Liver (tissue), 9 donors: ENCODE results near the gene PGAP3. TPM values are rescaled to one million over a fixed set of nuclear protein-coding genes. Genes with fewer than 3 reads are reported as not detected.

Experiments used
- DNase-seq: peaks from one replicate; pipeline ENCODE4 v3.0.0-alpha.2; 2017; ENCODE audit warnings: low spot score
- H3K27ac ChIP-seq, 2 donors: one replicate each; pipeline ENCODE4 v1.7.0; 2013; ENCODE audit warnings: inconsistent platforms in 2 of 2, low read length in 2 of 2, control low read depth in 1 of 2, low read depth in 1 of 2, mild to moderate bottlenecking in 1 of 2
- H3K27me3 ChIP-seq, 4 donors: one replicate each; pipeline versions ENCODE4 v1.6.1 to v1.7.0; 2013; ENCODE audit warnings: low read length in 3 of 4, inconsistent platforms in 1 of 4, mild to moderate bottlenecking in 1 of 4, moderate library complexity in 1 of 4; ENCODE audit not compliant: control insufficient read depth in 4 of 4, insufficient read depth in 4 of 4
- H3K36me3 ChIP-seq, 4 donors: one replicate each; pipeline versions ENCODE4 v1.6.1 to v1.7.0; 2013; ENCODE audit warnings: low read length in 3 of 4, mild to moderate bottlenecking in 3 of 4, low read depth in 1 of 4, moderate library complexity in 1 of 4; ENCODE audit not compliant: control insufficient read depth in 4 of 4, insufficient read depth in 3 of 4
- H3K4me1 ChIP-seq, 4 donors: one replicate each; pipeline versions ENCODE4 v1.6.1 to v1.7.0; 2013; ENCODE audit warnings: low read length in 3 of 4, mild to moderate bottlenecking in 3 of 4, moderate library complexity in 1 of 4; ENCODE audit not compliant: control insufficient read depth in 4 of 4, insufficient read depth in 4 of 4
- H3K4me3 ChIP-seq, 3 donors: one replicate each; pipeline versions ENCODE4 v1.6.1 to v1.7.0; 2013; ENCODE audit warnings: low read length in 3 of 3, control low read depth in 1 of 3, low read depth in 1 of 3, mild to moderate bottlenecking in 1 of 3
- H3K9ac ChIP-seq, 2 donors: one replicate each; pipeline ENCODE4 v1.7.0; 2013; ENCODE audit warnings: low read length in 2 of 2, mild to moderate bottlenecking in 2 of 2, moderate library complexity in 2 of 2, control low read depth in 1 of 2, low read depth in 1 of 2
- H3K9me3 ChIP-seq, 4 donors: one replicate each; pipeline versions ENCODE4 v1.6.1 to v1.7.0; 2013; ENCODE audit warnings: low read length in 3 of 4; ENCODE audit not compliant: control insufficient read depth in 4 of 4
- NR2F2 ChIP-seq: IDR thresholded peaks from 2 replicates; pipeline ENCODE4 v1.6.1; 2016; ENCODE audit warnings: antibody characterized with exemption
- RAD21 ChIP-seq, 2 donors: IDR thresholded peaks; 2 replicates each; pipeline ENCODE4 v1.6.1; 2016; ENCODE audit warnings: antibody characterized with exemption in 2 of 2, mild to moderate bottlenecking in 2 of 2
- SP1 ChIP-seq: IDR thresholded peaks from 2 replicates; pipeline ENCODE4 v1.6.1; 2018; ENCODE audit warnings: antibody characterized with exemption, mild to moderate bottlenecking
- WGBS: extraction: QIAGEN DNeasy Blood & Tissue Kit; methylation state at CpG from one replicate; pipeline ENCODE4 v1.1.7; 2013; 5-methylcytosine and 5-hydroxymethylcytosine counted together
- polyA plus RNA-seq, 2 donors: library from polyadenylated mRNA; stranded (reverse) in 1 of 2; unstranded in 1 of 2; fragments of 200-250 nt in 1 of 2; fragments of >200 nt in 1 of 2; fragmentation: Nextera tagmentation in 1 of 2; extraction: Ambion mirVana in 1 of 2; gene quantifications; one replicate each; pipeline versions ENCODE4 v1.2.1 to v1.2.3, GENCODE V29; 2013 to 2015
- total RNA-seq, 2 donors: library from RNA; depleted of rRNA; stranded (reverse); fragments of >200 nt; gene quantifications; one replicate each; pipeline ENCODE4 v1.2.3, GENCODE V29; 2014
- TF ChIP-seq, protein P1 (sequence below): IDR thresholded peaks from 2 replicates; pipeline ENCODE4 v1.6.1; 2016; ENCODE audit warnings: antibody characterized with exemption, mild to moderate bottlenecking
- TF ChIP-seq, protein P2 (sequence below): IDR thresholded peaks from 2 replicates; pipeline ENCODE4 v1.6.1; 2016; ENCODE audit warnings: antibody characterized with exemption
- TF ChIP-seq, protein P3 (sequence below): fragments of 150-350 bp; IDR thresholded peaks from 2 replicates; pipeline ENCODE4 v1.5.1; 2017; ENCODE audit warnings: improper control_type of control experiment, low read depth, low read length; ENCODE audit not compliant: missing input control
- TF ChIP-seq, protein P4 (sequence below): IDR thresholded peaks from 2 replicates; pipeline ENCODE4 v1.6.1; 2016; ENCODE audit warnings: antibody characterized with exemption
- donor health status: healthy.
- donor health status: healthy.
- donor health status: healthy.
- donor health status: healthy.
- donor health status: healthy.

Gene PGAP3
- total and polyA plus RNA-seq, 4 donors, result 7.9 to 19.5 (median 14.0) TPM

DNA sequence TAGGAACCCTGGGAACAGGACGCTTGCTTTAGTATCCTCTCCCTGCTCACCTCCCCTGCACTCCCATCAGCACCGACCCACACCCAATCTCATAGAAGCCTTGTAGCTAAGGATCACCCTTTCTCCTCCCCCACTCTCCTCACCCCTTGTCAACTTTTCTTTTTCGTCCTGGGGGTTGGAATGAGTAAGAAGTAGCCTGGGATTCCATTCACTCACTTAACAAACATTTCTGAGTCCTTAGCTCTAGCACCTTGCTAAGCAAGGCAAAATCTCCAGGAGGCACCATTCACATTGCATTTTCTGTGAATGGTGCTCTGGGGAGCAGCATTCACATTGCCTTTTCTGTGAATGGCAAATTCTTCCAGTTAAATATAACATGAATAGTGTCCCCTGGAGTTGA lies 1.1 kb upstream of the PGAP3 start:
- Histone ChIP-seq H3K27me3 (no peaks in the 10 kb centered on the region), H3K27ac (no peak overlapping the region), H3K4me1 (peaks cover 3 to 27% (median 22%) of the 10 kb centered on the region in 4 donors), H3K4me3 (peak overlapping the region in 1 of 3 donors; percentile 99), H3K9ac (no peak overlapping the region), H3K36me3 (peaks cover 0 to 7% (median 2%) of the 10 kb centered on the region in 4 donors), H3K9me3 (no peaks in the 10 kb centered on the region)
- 51% methylated on average over 3 of the region's 3 CpGs for WGBS
- peak in 1 of 2 donors; percentile 7 for TF ChIP-seq RAD21 (IDR thresholded peaks at IDR 0.05)
- TF ChIP-seq SP1, result no peak
- TF ChIP-seq, protein P1, sequence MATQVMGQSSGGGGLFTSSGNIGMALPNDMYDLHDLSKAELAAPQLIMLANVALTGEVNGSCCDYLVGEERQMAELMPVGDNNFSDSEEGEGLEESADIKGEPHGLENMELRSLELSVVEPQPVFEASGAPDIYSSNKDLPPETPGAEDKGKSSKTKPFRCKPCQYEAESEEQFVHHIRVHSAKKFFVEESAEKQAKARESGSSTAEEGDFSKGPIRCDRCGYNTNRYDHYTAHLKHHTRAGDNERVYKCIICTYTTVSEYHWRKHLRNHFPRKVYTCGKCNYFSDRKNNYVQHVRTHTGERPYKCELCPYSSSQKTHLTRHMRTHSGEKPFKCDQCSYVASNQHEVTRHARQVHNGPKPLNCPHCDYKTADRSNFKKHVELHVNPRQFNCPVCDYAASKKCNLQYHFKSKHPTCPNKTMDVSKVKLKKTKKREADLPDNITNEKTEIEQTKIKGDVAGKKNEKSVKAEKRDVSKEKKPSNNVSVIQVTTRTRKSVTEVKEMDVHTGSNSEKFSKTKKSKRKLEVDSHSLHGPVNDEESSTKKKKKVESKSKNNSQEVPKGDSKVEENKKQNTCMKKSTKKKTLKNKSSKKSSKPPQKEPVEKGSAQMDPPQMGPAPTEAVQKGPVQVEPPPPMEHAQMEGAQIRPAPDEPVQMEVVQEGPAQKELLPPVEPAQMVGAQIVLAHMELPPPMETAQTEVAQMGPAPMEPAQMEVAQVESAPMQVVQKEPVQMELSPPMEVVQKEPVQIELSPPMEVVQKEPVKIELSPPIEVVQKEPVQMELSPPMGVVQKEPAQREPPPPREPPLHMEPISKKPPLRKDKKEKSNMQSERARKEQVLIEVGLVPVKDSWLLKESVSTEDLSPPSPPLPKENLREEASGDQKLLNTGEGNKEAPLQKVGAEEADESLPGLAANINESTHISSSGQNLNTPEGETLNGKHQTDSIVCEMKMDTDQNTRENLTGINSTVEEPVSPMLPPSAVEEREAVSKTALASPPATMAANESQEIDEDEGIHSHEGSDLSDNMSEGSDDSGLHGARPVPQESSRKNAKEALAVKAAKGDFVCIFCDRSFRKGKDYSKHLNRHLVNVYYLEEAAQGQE, result no peak
- no peak for DNase-seq

DNA sequence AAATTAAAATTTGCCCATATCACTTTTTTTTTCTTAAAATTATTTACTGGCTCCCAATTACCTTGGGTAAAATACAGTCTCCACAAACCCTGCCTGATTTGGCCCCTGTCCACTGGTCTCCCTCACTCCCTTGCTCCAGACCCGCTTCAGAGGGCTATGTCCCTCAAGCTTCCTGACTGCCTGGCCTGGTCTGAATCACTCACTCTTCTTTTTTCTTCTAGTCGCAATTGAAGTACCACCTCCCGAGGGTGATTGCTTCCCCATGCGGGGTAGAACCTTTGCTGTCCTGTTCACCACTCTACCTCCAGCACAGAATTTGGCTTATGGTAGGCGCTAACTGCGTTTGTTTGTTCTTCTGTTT lies 598 bp upstream of the PGAP3 start:
- WGBS, result 13% methylated on average over 6 of the region's 6 CpGs
- Histone ChIP-seq H3K27ac (peak overlapping the region; percentile 98), H3K9ac (peak overlapping the region; percentile 64 to 93), H3K9me3 (no peaks in the 10 kb centered on the region), H3K36me3 (peaks cover 0 to 10% (median 3%) of the 10 kb centered on the region in 4 donors), H3K27me3 (no peaks in the 10 kb centered on the region), H3K4me3 (peak overlapping the region; percentile 77 to 99 (median 81)), H3K4me1 (peaks cover 3 to 27% (median 22%) of the 10 kb centered on the region in 4 donors)
- no peak for DNase-seq
- TF ChIP-seq, protein P2, sequence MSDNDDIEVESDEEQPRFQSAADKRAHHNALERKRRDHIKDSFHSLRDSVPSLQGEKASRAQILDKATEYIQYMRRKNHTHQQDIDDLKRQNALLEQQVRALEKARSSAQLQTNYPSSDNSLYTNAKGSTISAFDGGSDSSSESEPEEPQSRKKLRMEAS, result no peak
- TF ChIP-seq, protein P1, result no peak
- no peak for TF ChIP-seq NR2F2
- TF ChIP-seq, protein P3, sequence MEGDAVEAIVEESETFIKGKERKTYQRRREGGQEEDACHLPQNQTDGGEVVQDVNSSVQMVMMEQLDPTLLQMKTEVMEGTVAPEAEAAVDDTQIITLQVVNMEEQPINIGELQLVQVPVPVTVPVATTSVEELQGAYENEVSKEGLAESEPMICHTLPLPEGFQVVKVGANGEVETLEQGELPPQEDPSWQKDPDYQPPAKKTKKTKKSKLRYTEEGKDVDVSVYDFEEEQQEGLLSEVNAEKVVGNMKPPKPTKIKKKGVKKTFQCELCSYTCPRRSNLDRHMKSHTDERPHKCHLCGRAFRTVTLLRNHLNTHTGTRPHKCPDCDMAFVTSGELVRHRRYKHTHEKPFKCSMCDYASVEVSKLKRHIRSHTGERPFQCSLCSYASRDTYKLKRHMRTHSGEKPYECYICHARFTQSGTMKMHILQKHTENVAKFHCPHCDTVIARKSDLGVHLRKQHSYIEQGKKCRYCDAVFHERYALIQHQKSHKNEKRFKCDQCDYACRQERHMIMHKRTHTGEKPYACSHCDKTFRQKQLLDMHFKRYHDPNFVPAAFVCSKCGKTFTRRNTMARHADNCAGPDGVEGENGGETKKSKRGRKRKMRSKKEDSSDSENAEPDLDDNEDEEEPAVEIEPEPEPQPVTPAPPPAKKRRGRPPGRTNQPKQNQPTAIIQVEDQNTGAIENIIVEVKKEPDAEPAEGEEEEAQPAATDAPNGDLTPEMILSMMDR, result no peak
- TF ChIP-seq, protein P4, sequence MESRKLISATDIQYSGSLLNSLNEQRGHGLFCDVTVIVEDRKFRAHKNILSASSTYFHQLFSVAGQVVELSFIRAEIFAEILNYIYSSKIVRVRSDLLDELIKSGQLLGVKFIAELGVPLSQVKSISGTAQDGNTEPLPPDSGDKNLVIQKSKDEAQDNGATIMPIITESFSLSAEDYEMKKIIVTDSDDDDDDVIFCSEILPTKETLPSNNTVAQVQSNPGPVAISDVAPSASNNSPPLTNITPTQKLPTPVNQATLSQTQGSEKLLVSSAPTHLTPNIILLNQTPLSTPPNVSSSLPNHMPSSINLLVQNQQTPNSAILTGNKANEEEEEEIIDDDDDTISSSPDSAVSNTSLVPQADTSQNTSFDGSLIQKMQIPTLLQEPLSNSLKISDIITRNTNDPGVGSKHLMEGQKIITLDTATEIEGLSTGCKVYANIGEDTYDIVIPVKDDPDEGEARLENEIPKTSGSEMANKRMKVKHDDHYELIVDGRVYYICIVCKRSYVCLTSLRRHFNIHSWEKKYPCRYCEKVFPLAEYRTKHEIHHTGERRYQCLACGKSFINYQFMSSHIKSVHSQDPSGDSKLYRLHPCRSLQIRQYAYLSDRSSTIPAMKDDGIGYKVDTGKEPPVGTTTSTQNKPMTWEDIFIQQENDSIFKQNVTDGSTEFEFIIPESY, result no peak
